Keratinocyte (primary cell): ENCODE measurements around the gene RNU6-1. TPM values are rescaled to one million over a fixed set of nuclear protein-coding genes. Genes with fewer than 3 reads are reported as not detected.

Experiments
- DNase-seq: peaks from one replicate; pipeline ENCODE4 v3.0.0-alpha.2; 2011; ENCODE audit warnings: low read depth, missing footprints, low spot score
- FAIRE-seq: peaks from 2 replicates; lab custom pipeline; 2011; peaks lifted over from hg19 to GRCh38; lab: Jason Lieb, UNC
- H2AFZ ChIP-seq: 2 replicates; pipeline ENCODE4 v1.6.0; 2012; ENCODE audit warnings: low read length, control low read depth, inconsistent platforms; ENCODE audit not compliant: control insufficient read depth
- H3K27ac ChIP-seq: 2 replicates; pipeline ENCODE4 v1.5.1; 2011; ENCODE audit warnings: low read length; ENCODE audit not compliant: control insufficient read depth, insufficient read depth
- H3K27me3 ChIP-seq: 3 replicates; pipeline ENCODE4 v1.6.0; 2011; ENCODE audit warnings: low read length; ENCODE audit not compliant: control insufficient read depth, insufficient read depth; ENCODE audit errors: extremely low read depth
- H3K36me3 ChIP-seq, 2 experiments: 2 replicates in 1 of 2; 3 replicates in 1 of 2; pipeline ENCODE4 v1.5.1; 2011; ENCODE audit warnings: low read length in 2 of 2, mild to moderate bottlenecking in 1 of 2; ENCODE audit not compliant: control insufficient read depth in 2 of 2, insufficient read depth in 2 of 2; ENCODE audit errors: extremely low read depth in 1 of 2
- H3K4me1 ChIP-seq: 3 replicates; pipeline ENCODE4 v1.5.1; 2011; ENCODE audit warnings: low read length; ENCODE audit not compliant: control insufficient read depth, insufficient read depth; ENCODE audit errors: extremely low read depth
- H3K4me2 ChIP-seq: 3 replicates; pipeline ENCODE4 v1.6.0; 2011; ENCODE audit warnings: low read depth, low read length; ENCODE audit not compliant: control insufficient read depth, insufficient read depth; ENCODE audit errors: extremely low read depth
- H3K4me3 ChIP-seq, 3 experiments: fragments of 200-600 bp in 1 of 3; sonication (generic) in 1 of 3; 2 replicates in 2 of 3; 3 replicates in 1 of 3; pipeline ENCODE4 v1.5.1; 2011 to 2016; ENCODE audit warnings: low read length in 3 of 3, mild to moderate bottlenecking in 3 of 3, control low read depth in 2 of 3, inconsistent platforms in 1 of 3, low read depth in 1 of 3, mixed read lengths in 1 of 3, mixed run types in 1 of 3, moderate library complexity in 1 of 3; ENCODE audit not compliant: control insufficient read depth in 2 of 3, insufficient read depth in 2 of 3; ENCODE audit errors: extremely low read depth in 1 of 3
- H3K79me2 ChIP-seq: 2 replicates; pipeline ENCODE4 v1.6.0; 2012; ENCODE audit warnings: low read length; ENCODE audit not compliant: control insufficient read depth, insufficient read depth
- H3K9ac ChIP-seq: 3 replicates; pipeline ENCODE4 v1.6.0; 2011; ENCODE audit warnings: low read length; ENCODE audit not compliant: control insufficient read depth, insufficient read depth; ENCODE audit errors: extremely low read depth
- H3K9me1 ChIP-seq: 3 replicates; pipeline ENCODE4 v1.6.0; 2011; ENCODE audit warnings: low read length; ENCODE audit not compliant: control insufficient read depth, insufficient read depth; ENCODE audit errors: extremely low read depth
- H3K9me3 ChIP-seq: 2 replicates; pipeline ENCODE4 v1.5.1; 2012; ENCODE audit warnings: low read depth, low read length; ENCODE audit not compliant: control insufficient read depth
- H4K20me1 ChIP-seq: 3 replicates; pipeline ENCODE4 v1.6.0; 2011; ENCODE audit warnings: low read length; ENCODE audit not compliant: control insufficient read depth, insufficient read depth; ENCODE audit errors: extremely low read depth
- CTCF ChIP-seq, 3 experiments: IDR thresholded peaks in 1 of 3; conservative IDR thresholded peaks in 1 of 3; optimal IDR thresholded peaks in 1 of 3; 2 replicates in 2 of 3; 3 replicates in 1 of 3; pipeline versions ENCODE3 to v1.5.1; 2011; ENCODE audit warnings: low read length in 3 of 3, mild to moderate bottlenecking in 3 of 3, moderate library complexity in 2 of 3, control low read depth in 1 of 3, inconsistent platforms in 1 of 3; ENCODE audit not compliant: insufficient read depth in 2 of 3; ENCODE audit errors: extremely low read depth in 1 of 3
- EZH2 ChIP-seq: IDR thresholded peaks from one replicate; pipeline ENCODE4 v1.6.1; 2012; ENCODE audit warnings: inconsistent platforms, mild to moderate bottlenecking, low read length, moderate library complexity
- dilution Hi-C: fragments of 300-500 bp; cut with MboI; formaldehyde crosslinking; loops from one replicate; pipeline ENCODE4 v1.7.0; 2020; ENCODE audit warnings: low sequenced_read_pairs; ENCODE audit not compliant: extremely low pct_ligation_motif_present
- polyA plus RNA-seq, 5 experiments: library from polyadenylated mRNA; depleted of rRNA in 3 of 5; stranded (reverse) in 3 of 5; stranded (forward) in 1 of 5; unstranded in 1 of 5; fragments of >200 nt; gene quantifications; 1 replicate in 1 of 5; 2 replicates in 3 of 5; 3 replicates in 1 of 5; pipeline versions ENCODE4 v1.2.1 to v1.2.3, GENCODE V29; 2011 to 2012; ENCODE audit warnings: missing spikeins in 2 of 5, low read depth in 1 of 5, low replicate concordance in 1 of 5

Gene RNU6-1
- polyA plus RNA-seq, 1 donor (not counting 4 experiments of a cell fraction or from before 2014, with no cell fraction given): not detected

DNA sequence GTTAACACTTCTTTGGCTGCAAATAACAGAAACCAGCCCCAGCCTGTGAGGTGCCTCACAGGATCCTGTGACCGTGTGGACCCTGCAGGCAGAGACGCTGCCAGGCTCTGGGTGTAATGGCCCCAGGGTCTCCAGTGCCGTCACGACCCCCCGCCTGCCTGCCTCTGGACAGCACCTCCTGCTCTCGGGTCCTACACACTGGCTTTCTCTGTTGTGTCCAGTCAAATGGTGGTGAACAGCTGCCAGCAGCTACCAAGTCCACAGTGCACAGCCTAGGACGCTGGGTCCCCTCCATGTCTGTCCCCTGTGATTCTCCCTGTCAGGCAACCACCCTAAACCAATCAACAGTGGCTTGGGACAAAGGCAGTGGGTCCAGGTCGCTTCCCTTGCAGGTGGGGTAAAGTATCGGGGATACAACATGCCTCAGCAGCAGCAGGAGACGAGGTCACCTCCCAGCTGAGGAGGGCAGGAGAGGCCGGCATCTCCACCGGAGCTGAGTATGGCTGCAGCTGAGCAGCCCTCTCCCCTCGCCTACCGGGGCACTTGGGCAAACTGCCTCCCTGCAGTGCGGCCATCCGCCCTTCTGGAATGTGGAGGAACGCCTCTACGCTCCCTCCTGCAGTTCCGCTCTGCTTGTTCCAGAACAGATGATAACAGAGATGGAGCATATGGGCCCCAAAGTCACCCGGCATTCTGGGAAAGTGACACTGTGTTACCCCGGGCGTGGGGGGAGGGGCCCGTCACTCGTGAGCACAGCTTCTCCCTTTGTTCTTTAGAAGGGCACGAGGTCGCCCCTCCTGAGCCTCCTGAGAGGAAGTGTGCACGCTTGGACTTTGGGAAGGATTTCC, 35.6 kb downstream of the RNU6-1 start:
- no peaks in the 10 kb centered on the region for H3K27me3 ChIP-seq
- no peak overlapping the region for H3K4me2 ChIP-seq
- H3K9ac ChIP-seq: no peak overlapping the region
- H2AFZ ChIP-seq: no peak overlapping the region
- no peak overlapping the region for H3K27ac ChIP-seq
- H3K9me3 ChIP-seq: no peaks in the 10 kb centered on the region
- no peaks in the 10 kb centered on the region for H4K20me1 ChIP-seq
- no peaks in the 10 kb centered on the region for H3K36me3 ChIP-seq
- dilution Hi-C loops: no loop called here
- no peaks in the 10 kb centered on the region for H3K4me1 ChIP-seq
- no peak overlapping the region for H3K4me3 ChIP-seq
- no peaks in the 10 kb centered on the region for H3K9me1 ChIP-seq
- no peak for DNase-seq
- TF ChIP-seq EZH2 (no peak), CTCF (optimal IDR thresholded peaks at IDR 0.05 in 1 of 3, IDR thresholded peaks at IDR 0.05 in 1 of 3, conservative IDR thresholded peaks at IDR 0.05 in 1 of 3; ENCODE audit: extremely low read depth in 1 of 3, insufficient read depth in 2 of 3, low read length in 3 of 3) (no peak)
- FAIRE-seq: no peak
- no peaks in the 10 kb centered on the region for H3K79me2 ChIP-seq

- Histone ChIP-seq H3K36me3 (no peaks in the 10 kb centered on the region), H3K9me3 (no peaks in the 10 kb centered on the region), H3K27ac (no peak overlapping the region), H3K79me2 (no peaks in the 10 kb centered on the region), H3K9me1 (no peaks in the 10 kb centered on the region), H4K20me1 (no peaks in the 10 kb centered on the region), H3K9ac (no peak overlapping the region), H3K27me3 (no peaks in the 10 kb centered on the region), H3K4me1 (no peaks in the 10 kb centered on the region), H3K4me2 (no peak overlapping the region), H3K4me3 (no peak overlapping the region), H2AFZ (no peak overlapping the region)
- DNase-seq: no peak
- FAIRE-seq: no peak
- dilution Hi-C loops: no loop called here
- TF ChIP-seq EZH2 (no peak), CTCF (optimal IDR thresholded peaks at IDR 0.05 in 1 of 3, IDR thresholded peaks at IDR 0.05 in 1 of 3, conservative IDR thresholded peaks at IDR 0.05 in 1 of 3; ENCODE audit: extremely low read depth in 1 of 3, insufficient read depth in 2 of 3, low read length in 3 of 3) (no peak)
These were observed 36.5 kb downstream of the RNU6-1 start for GRCh38 chr15:67803299-67803698.
